Fibroblast of skin of right biceps (primary cell): ENCODE results near the gene GRIN2A.
A peak's percentile ranks its signal among the peaks of the same experiment; 100 is the strongest.

Experiments
- DNase-seq: peaks from one replicate; pipeline ENCODE4 v3.0.0-alpha.2; 2013

GRIN2A gene

DNA sequence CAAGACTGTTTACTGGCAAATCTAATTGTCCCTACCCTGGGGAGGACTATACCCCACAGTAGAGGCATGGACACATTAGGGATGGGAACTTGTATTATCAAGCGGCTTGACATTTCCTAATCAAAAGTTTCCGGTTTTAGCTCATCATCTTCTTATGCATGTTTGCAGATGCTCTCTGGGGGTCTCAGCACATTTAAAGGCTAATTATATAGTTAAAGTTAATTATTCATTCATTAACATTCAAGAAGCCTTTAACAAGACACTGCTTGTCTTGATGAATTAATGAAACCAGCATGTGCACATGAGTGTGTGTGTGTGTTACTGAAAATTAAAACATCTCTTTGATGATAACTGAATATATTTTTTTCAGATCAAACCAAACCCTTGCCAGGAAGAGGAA lies 377.1 kb downstream of the GRIN2A start:
- DNase-seq: no peak

DNA sequence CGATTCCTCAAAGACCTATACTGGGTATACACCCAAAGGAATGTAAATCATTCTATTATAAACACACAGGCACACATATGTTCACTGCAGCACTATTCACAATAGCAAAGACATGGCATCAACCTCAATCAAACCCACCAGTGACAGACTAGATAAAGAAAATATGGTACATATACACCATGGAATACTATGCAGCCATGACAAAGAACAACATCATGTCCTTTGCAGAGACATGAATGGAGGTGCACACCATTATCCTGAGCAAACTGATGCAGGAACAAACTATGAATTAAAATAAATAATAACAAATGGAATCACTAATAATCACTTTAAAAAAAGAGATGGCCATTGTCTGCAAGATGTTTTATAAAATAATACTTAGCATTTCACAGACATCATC lies 380.1 kb downstream of the GRIN2A start:
- no peak for DNase-seq

DNA sequence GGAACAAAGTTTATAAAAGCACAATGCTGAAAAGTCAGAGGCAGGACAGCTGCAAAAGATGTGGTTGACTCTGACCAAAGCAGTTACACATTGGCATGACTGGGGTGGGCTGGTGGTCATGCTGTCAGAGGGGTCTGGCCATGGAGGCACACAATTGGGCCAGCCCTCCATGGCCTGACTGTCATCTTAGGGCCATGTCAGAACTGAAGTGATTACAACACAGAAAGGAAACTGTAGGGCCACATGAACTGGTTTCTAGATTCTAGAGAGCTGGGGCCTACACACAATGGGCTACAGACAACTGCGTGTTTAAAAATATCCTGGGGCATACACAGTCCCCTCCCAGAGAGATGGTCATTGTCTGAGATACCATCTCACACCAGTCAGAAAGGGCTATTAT lies 380.6 kb downstream of the GRIN2A start:
- DNase-seq: no peak

DNA sequence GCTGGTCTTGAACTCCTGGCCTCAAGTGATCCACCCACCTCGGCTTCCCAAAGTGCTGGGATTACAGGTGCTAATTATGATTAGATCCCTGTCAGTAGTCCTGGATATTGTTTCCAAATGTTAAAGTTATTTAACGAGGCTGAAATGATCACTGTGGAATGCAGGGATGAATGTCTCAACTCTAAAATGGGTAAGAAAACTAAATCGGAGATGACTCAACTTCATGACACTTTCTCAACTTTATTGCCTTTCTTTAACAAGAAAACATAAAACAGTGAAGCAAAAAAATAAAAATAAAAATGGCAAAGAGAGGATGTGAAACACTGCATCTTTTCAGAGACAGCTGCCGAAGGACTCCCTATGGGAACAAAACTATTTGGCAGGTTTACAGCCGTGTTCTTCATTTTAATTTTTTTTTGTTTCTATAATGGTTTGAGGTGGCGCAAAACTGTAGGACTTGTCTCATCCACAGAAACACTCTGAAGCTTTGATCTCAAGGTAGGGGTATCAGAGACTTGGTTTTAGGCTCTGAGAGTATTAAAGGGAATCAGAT lies 382.0 kb downstream of the GRIN2A start:
- peak; percentile 49 for DNase-seq

DNA sequence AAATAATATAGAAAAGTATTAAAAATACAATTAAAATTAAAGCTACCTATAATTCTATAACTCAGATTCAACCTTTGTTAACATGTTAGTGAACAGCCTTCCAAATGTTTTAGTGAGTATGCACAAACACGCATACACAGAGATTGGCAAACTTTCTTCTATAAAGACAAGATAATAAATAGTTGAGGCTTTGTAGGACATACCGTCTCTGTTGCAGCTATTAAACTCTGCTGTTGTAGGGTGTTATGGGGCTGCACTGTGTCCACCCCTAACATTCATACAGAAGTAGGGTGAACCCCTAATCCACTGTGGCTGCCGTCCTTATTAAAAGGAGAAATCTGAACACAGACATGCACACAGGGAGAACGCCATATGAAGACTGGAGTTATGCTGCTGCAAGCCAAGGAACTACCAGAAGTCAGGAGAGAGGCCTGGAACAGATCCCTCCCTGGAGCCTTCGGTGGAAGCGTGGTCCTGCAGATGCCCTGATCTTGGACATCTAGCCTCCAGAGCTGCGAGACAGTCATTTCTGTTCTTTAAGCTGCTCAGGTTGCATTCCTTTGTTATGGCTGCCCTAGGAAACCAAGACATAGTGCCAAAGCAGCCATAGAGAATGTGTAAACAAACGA lies 383.2 kb downstream of the GRIN2A start:
- no peak for DNase-seq

DNA sequence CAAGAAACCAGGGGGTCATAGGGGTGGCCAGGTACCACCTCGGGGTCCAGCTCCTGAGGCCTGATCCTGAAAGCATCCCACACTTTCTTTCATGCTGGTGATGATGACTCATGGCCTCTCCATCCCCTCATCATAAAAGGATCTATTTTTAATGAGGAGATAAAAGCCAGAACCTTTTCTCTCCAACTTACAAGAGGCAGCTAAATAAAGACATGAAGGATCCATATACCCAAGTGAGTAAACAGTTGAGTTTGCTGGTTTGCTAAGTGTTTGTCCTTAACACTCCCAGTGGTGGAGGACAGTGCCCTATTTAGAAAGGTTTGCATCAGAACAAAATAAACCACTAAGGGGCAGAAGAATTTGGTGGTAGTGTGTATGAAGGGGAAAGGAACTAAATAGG lies 383.8 kb downstream of the GRIN2A start:
- peak; percentile 5 for DNase-seq

DNA sequence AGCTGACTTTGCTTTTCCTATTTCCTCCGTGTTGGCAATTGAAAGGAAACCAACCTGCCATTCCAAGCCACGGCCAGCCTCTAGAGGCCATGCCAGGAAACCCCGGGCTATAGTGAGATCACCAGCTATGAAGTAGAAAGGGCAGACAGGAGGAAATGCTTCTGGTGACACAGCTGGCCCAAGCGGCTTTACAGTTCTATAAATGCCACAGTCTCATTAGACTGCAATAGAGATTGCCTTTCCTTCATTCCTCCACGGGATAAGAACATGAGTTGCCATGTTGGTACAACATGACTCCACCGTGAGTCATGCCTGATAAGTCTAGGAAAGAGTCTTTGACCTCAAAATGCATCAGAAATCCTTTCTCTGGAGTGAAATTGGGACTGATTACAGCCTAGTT lies 384.9 kb downstream of the GRIN2A start:
- peak; percentile 84 for DNase-seq

DNA sequence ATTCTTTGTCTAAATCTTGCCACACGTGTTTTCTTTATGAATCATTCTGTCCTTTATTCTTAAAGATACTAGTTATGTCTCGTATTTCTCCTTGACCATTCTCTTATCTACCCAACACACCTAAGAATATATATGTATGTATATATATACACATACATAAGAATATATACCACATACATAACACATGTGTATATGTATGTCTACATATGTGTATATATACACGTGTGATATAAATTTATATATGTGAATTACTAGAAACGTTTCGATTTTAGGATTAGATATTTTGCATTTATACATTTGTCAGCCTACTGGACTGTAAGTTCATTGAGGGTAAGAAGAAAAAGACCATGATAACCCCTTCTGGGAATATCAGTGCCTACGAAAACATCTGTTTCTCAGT lies 388.6 kb downstream of the GRIN2A start:
- no peak for DNase-seq

DNA sequence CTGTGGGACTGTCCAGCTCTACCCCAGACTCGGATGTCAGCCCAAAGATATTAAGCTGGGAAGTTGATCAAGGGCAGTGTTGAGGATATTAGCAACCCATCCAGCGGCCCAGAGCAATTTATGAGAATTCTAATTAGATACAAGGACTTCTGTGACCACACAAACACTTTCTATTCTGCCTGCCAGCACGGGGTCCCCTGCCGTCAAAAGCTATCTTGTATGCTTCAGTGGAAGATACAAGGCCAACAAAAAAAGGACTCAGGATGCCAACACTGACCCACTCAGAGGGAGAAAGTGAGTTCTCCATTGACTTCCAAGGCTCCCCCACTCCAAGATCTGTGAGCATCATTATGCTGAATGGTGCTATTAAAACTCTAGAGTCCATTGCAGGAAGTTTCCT lies 390.7 kb downstream of the GRIN2A start:
- no peak for DNase-seq

DNA sequence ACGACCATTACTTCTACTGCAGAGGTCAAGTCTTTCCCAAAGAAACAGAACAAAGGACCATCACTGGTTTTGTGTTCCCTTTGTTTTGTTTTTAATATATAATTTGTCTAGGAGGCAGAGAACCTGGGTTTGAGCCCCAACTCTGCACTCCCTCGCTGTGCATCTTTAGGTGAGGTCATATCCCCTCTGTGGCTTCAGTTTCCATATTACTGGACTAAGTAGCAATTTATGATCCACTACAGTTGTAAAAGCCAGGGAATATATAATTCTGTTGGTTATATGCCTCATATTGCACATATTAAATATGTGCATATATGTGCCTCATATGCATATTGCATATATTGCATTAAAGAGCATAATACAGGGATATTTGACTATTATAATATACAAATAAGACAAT lies 392.0 kb downstream of the GRIN2A start:
- no peak for DNase-seq

DNA sequence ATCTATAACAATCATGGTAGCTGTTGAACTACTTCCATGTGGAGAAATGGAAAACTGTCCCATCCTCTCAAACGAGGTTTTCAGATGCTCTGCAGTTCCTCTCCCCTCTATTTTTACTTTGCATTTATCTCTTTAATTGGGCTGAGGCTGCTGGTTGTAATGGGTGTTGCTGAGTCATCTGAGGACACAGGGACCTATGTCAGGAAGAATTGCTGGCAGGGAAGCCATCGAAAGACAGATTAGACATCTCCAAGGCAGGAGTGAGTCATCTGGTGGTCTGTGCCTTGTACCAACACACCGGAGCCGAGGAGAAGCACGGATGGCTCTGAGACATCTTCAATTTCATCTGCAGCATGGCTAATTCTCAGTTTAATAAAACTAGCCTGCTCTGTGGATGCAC lies 394.5 kb downstream of the GRIN2A start:
- peak; percentile 85 for DNase-seq

- no peak for DNase-seq
These were observed 401.4 kb downstream of the GRIN2A start for GRCh38 chr16:9780831-9781230.

DNA sequence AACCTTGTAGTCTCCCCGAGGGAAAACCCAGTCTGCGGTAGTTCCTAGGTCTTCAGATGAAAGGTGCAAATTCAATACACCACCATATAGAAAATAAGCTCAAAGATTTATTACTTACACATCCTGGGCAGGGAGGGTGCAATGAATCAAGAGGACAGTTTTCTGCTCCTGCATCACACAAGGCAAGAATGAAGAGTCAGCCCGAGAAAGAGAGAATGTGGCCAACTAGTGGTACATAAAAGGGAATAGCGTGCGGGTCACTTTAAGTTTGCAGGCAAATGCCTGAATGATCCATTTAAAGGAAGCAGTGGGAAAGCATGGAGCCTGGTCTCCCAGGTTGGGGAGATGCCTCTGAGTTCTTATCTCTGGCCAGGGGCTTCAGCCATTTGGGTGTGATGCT lies 403.4 kb downstream of the GRIN2A start:
- DNase-seq: no peak

GRCh38 chr16:9775998-9776397 lies 406.2 kb downstream of the GRIN2A start:
- DNase-seq: no peak

- DNase-seq: no peak
These were observed 408.9 kb downstream of the GRIN2A start for GRCh38 chr16:9773289-9773688.

GRCh38 chr16:9772526-9773225 lies 409.6 kb downstream of the GRIN2A start:
- peak; percentile 17 for DNase-seq

DNA sequence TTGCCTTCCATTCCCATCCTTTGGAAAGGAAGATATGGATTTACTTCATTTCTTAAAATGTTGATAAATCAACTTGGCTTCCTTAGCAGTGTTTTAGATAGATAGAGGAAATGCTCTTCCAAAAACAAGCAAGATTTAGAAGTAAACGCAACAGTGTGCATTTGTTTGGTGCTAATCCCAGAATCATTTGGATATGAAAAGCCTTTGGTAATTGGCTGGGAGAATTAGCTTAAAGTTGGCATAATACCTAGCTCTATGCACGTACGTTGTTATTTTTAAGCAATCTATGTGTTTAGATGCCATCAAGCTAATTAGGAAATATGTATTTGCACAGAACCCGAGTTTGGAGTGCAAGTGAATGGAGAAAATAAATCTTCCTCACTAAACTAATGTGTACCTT lies 415.3 kb downstream of the GRIN2A start:
- no peak for DNase-seq

DNA sequence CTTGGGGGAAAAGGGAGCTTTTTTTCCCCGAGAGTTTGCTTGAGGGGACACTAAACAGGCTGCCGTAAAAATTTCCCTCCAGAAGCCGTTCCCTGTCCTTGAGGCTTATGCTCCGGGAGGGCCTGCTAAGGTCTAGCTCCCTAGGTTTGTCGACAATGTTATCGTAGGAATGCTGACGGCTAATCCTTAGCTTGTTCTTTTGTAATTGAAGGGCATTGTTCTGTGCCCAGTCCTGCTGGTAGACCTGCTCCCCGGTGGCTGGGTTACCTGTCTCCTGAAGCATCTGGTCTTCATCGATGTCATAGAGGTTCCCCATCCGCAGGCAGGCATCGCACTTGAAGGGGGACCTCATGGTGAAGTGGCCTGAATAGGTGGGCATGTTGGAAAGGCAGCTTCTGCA lies 418.7 kb downstream of the GRIN2A start:
- no peak for DNase-seq

GRCh38 chr16:9761870-9762269 lies 420.4 kb downstream of the GRIN2A start:
- DNase-seq: no peak

- DNase-seq: no peak
These were observed 424.5 kb downstream of the GRIN2A start for GRCh38 chr16:9757687-9758086.

DNA sequence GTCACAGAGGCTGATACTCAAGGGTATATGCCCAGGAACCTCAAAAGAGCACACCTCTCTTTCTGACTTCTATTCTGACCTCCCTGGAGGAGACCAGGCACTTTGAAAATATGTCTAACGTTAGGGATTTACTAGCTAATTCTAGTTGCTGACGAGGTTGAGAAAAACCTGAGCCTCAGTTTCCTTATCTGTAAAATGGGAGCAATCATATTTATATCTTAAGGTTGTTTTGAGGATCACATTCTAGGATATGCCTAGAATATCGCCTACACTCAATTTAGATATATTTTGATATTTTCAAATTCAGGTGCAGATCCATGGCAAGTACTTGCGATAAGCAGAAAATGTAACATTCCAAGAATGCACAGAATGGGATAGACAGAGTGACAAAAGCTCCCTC lies 425.8 kb downstream of the GRIN2A start:
- DNase-seq: no peak

DNA sequence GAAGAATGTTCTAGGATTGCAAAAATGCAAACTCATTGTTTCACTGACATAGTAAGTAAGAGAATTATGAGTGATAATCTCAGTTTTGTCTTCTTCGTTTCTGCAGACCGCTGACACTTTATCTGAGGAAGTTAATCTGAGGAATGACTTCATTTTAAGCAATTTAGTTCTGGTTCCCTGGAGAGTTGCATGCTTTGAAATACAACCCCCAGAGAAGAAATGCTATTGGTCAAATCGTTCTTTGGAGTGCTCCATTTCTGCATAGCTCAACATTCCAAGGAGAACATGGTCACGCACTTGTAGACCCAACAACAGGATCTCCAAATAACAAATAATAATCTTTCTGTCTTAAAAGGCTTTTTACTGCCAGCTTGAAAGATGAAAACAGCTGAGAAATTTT lies 427.1 kb downstream of the GRIN2A start:
- peak; percentile 59 for DNase-seq

DNA sequence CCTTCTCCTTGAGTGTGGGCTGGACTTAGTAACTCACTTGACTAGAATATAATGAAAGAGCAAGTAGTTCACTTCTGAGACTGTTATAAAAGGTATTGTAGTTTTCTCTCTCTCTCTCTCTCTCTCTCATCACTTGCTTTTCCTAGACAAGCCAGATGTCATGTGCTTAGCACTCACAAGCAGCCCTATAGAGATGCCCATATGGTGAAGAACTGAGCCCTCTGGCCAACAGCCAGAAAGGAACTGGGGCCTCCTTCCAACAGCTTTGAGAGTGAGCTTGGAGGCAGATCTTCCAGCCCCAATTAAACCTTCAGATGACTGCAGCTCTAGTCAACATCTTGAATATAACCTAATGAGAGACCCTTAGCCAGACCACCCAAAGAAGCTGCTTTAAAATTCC lies 440.5 kb downstream of the GRIN2A start:
- no peak for DNase-seq

DNA sequence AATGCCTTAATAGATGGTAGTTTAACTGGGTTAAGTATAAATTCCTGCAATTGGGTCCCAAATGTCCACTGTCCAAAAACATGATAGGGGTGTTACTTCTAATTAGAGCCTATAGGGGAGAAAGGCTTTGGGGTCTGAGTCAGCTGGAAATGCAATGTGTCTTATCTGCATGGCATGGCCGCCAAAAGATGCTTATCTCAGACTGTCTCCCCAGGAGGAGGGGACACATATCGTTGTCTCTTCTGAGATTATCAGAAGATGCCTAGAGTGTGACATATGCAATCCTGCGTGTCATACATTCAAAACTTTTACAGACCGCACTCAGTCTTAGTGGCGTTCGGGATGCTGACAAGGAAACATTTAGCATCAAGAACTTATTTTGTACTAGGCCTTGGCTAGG lies 442.9 kb downstream of the GRIN2A start:
- no peak for DNase-seq

DNA sequence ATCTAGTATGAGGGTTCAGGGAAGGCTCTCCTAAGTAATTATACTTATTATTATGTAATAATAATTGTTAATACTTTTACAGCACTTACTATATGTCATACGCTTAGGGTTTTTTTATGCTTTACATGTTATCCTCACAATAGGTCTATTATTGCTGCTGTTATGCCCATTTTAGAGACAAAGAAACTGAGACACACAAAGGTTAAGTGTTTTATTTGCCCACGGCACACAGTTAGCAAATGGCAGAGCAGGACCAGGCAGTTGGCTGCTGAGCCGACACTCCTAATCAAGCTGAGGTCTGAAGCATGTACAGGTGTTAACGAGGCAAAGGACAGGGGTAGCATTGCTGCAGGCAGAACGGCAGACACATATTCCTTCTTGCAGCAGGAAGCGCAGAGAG lies 443.5 kb downstream of the GRIN2A start:
- DNase-seq: no peak
